ENCODE results near the gene PLD4. TPM values are rescaled to one million over a fixed set of nuclear protein-coding genes. Genes with fewer than 3 reads are reported as not detected.

Gene PLD4
- total and polyA plus RNA-seq, 7 donors: 0.28 to 7.1 (median 0.71) TPM; not detected in 2

DNA sequence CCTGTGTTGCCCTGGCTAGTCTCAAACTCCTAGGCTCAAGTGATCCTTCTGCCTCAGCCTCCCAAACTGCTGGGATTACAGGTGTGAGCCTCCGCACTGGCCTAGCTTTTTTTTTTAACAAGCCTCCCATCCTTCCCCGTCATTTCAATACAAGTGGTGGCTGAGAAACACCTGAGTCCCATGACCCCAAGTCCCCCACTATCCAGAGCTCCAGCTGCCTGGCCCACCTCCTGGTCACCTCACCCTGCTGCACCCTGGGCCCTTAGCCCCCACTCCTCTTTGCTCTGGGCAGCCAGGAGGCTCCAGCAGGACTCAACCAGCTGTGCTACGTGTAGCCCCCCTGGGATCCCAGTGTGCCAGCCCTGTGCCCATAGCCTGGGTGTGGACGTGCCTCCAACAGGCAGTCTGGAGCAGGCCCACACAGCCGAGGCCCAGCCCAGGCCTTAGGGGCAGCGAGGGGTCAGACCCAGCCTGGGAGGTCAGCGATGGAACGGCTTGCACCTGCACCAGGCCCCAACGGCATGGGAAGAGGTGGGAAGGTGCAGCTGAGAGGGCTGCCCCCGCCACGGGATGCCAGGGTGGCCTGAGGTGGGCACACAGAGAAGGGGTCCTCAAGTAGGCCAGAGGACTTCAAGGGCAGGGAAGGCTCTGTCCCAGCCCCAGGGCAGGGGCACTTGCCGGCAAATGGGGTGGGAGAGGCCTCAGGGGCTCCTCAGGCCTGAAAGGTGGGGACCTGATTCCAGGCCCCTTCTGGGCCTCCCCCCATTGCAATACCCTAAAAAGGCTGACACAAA lies 47.0 kb downstream of the PLD4 start:
- Histone ChIP-seq H3K27ac (peak overlapping the region; percentile 90 to 97 (median 96)), H3K4me3 (no peak overlapping the region), H3K9me3 (no peaks in the 10 kb centered on the region), H3K36me3 (no peaks in the 10 kb centered on the region), H3K27me3 (no peaks in the 10 kb centered on the region), H3K4me1 (peaks cover 0 to 100% (median 96%) of the 10 kb centered on the region in 4 donors)
- intact Hi-C loops (cut with DNase I): no loop called here
- TF ChIP-seq EP300 (IDR thresholded peaks at IDR 0.05): no peak
- TF ChIP-seq POLR2AphosphoS5 (IDR thresholded peaks at IDR 0.05): no peak
- TF ChIP-seq POLR2A (IDR thresholded peaks at IDR 0.05): no peak
- TF ChIP-seq, protein P1, sequence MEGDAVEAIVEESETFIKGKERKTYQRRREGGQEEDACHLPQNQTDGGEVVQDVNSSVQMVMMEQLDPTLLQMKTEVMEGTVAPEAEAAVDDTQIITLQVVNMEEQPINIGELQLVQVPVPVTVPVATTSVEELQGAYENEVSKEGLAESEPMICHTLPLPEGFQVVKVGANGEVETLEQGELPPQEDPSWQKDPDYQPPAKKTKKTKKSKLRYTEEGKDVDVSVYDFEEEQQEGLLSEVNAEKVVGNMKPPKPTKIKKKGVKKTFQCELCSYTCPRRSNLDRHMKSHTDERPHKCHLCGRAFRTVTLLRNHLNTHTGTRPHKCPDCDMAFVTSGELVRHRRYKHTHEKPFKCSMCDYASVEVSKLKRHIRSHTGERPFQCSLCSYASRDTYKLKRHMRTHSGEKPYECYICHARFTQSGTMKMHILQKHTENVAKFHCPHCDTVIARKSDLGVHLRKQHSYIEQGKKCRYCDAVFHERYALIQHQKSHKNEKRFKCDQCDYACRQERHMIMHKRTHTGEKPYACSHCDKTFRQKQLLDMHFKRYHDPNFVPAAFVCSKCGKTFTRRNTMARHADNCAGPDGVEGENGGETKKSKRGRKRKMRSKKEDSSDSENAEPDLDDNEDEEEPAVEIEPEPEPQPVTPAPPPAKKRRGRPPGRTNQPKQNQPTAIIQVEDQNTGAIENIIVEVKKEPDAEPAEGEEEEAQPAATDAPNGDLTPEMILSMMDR (IDR thresholded peaks at IDR 0.05): no peak
- no peak for DNase-seq
- 54 to 88% methylated on average over 12 of the region's 12 CpGs for WGBS, 2 donors

DNA sequence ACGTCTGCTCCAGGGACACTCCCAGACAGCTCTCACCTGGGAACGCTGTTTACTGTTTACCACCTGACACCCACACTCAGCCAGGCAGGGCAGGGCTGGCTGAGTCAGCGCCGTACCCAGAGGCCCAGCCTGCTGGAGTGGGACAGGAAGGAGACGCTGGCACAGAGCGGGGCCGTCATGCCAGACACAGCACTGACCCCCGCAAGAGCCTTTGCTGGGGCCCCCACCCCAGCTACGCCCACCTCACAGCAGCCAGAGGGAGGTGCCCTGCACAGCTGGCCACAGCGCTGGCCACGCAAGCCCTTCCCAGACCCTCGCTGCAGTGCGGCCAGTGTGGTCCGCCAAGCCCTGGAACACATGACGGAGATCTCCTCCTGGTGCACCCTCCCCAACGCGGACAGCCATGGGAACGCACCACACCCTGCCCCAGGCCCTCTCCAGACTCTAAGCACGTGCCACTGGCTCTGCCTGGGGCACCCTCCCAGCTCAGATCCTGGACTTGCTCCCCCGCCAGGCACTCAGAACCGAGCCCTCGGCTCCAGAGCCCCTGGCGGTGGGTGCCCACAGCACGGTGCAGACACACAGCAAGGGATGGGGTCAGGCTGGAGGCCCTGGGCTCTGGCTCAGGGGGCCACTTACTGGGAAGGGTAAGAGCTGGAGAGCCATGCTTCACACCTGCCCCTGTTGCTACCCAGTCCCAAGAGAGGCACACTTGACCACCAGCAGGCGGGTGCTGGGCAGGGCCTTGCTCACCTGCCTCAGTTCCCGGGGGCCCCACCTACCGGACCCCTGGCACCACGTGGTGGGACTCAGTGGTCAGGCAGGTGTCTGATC lies 47.8 kb downstream of the PLD4 start:
- no peak overlapping the region for H3K4me3 ChIP-seq

DNA sequence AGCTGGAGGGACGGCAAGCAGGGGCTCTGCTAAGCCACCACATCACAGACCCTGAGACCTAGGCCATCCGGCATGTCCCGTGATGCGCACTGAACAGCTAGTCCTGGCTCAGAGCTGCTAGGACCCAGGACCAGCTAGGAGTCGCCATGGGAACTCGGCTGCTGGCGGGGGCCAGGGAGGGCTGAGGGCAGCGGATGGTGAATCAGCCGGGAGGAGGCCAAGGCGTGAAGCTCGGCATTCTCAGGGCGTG lies 48.4 kb downstream of the PLD4 start:
- intact Hi-C loops (cut with DNase I): no loop called here
- H3K36me3 ChIP-seq: no peaks in the 10 kb centered on the region
- H3K4me3 ChIP-seq: no peak overlapping the region
- TF ChIP-seq POLR2AphosphoS5 (IDR thresholded peaks at IDR 0.05): peak in 3 of 4 donors; percentile 24 to 80 (median 68)
- no peak for TF ChIP-seq POLR2A (IDR thresholded peaks at IDR 0.05)
- TF ChIP-seq, protein P1 (IDR thresholded peaks at IDR 0.05): no peak
- no peak for TF ChIP-seq EP300 (IDR thresholded peaks at IDR 0.05)
- peaks cover 0 to 100% (median 97%) of the 10 kb centered on the region in 4 donors for H3K4me1 ChIP-seq
- H3K27me3 ChIP-seq: no peaks in the 10 kb centered on the region
- 28 to 59% methylated on average over 12 of the region's 12 CpGs for WGBS, 2 donors
- no peaks in the 10 kb centered on the region for H3K9me3 ChIP-seq
- peak; percentile 97 for DNase-seq
- peak overlapping the region; percentile 90 to 97 (median 96) for H3K27ac ChIP-seq

More for the DNA sequence above, 47.8 kb downstream of the PLD4 start:
- Histone ChIP-seq H3K27ac (peak overlapping the region; percentile 90 to 97 (median 96)), H3K9me3 (no peaks in the 10 kb centered on the region), H3K36me3 (no peaks in the 10 kb centered on the region), H3K4me1 (peaks cover 0 to 100% (median 96%) of the 10 kb centered on the region in 4 donors), H3K27me3 (no peaks in the 10 kb centered on the region)
- WGBS, 2 donors: 20 to 65% methylated on average over 28 of the region's 28 CpGs
- TF ChIP-seq POLR2AphosphoS5 (IDR thresholded peaks at IDR 0.05) (peak; percentile 32 to 66 (median 34)), EP300 (IDR thresholded peaks at IDR 0.05) (no peak), POLR2A (IDR thresholded peaks at IDR 0.05) (no peak)
- TF ChIP-seq, protein P1 (IDR thresholded peaks at IDR 0.05): peak in 2 of 4 experiments; percentile 14 to 21
- intact Hi-C loops (cut with DNase I): no loop called here
- DNase-seq: peak; percentile 93

DNA sequence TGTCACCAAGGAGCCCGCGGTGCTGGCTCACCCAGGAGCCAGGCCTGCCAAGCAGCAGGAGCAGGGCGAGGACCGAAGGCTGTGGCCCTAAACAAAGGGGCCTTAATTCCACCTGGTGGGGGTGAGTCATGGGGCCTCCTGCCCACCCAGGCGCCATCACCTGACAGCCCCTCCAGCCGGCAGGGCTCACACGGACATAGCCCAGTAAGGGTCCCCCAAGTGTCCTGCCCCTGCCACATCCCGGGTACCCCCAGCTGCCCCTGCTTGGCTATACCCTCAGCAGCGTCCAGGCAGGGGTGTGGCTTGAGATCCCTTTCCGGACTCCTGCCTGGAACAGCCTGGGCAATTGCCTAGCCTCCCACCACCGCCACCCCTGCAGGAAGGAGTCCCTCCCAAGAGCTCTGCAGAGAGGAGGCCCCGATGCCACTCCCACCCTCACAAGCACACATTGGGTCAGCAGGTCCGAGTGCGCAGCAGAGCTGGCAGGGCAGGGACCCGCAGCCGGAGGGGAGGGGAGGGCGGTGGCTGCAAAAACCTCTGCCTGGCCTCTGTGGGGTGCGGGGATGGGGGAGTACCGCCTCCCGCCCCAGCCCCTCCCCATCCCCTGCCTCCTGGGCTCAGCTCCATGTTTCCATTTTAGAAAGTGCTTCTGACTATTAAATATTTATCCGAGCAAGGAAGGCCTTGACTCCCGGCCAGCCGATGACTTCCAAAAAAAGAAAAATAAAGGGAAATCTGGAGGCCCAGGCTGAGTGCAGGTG lies 48.9 kb downstream of the PLD4 start:
- DNase-seq: peak; percentile 93
- Histone ChIP-seq H3K4me3 (peak overlapping the region in 2 of 4 donors; percentile 5 to 29), H3K27ac (peak overlapping the region; percentile 90 to 97 (median 96)), H3K27me3 (no peaks in the 10 kb centered on the region), H3K36me3 (no peaks in the 10 kb centered on the region), H3K9me3 (no peaks in the 10 kb centered on the region), H3K4me1 (peaks cover 0 to 98% (median 95%) of the 10 kb centered on the region in 4 donors)
- TF ChIP-seq POLR2A (IDR thresholded peaks at IDR 0.05) (no peak), POLR2AphosphoS5 (IDR thresholded peaks at IDR 0.05) (peak; percentile 3 to 57 (median 38)), EP300 (IDR thresholded peaks at IDR 0.05) (peak in 1 of 4 donors; percentile 33)
- TF ChIP-seq, protein P1 (IDR thresholded peaks at IDR 0.05): no peak
- intact Hi-C loops (cut with DNase I): loop anchor here (2.0 kb wide), 1 partner anchor 77 kb away; no protein-coding TSS in a partner anchor
- 31 to 62% methylated on average over 23 of the region's 23 CpGs for WGBS, 2 donors
